ENCODE measurements around the gene DAB1.

DAB1 gene

DNA sequence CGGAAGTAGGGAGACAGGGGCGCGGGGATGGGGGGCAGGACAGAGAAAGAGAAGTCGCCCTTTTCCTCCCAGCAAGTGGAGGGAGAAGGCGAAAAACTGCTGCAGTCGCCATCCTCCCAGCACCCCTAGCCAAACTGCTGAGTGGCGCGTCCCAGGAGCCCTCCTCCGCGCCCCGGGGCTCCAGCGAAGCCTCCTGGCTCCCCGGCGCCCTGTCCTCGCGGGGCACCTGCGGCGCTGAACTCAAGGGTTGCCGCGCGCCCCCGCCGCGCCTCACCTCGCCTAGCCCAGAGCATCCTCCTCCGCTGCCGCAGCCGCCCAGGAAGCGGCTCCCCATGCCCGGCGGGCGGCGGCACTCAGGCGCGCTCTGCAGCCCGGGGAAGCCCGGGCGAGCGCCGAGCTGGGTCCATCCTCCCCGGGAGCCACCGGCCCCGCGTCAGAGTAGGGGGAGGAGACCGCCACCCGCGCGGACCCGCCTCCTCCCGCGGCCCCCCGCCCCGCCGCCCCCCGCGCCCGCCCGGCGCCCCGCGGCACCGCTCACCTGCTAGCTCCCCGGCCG, at the start of gene DAB1:
DAB1 (minus strand) TSS at position 405 of the 556 bp plus-strand sequence. CDS start 133,030 bp downstream, outside the sequence.
- no peak for DNase-seq (ENCODE audit: low spot score)

DNA sequence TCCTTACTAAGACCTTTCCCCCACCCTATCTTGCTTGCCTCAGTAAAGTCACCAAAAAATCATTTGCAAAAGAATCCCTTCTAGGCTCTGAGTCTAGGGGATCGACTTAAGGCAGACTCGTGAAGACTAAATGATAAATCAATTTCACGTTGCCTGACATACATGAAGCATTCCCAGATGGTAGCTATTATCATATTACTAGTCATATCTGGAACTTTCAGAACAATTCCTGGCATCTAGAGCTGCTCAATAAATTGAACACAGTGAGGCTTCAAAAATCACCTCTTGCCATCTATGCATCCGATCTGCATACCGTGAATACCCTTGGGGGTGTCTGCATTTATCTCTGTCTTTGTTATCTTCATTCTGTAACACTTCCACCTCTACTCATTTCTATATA, 49.6 kb upstream of the DAB1 start:
- no peak for DNase-seq (ENCODE audit: low spot score)

DNA sequence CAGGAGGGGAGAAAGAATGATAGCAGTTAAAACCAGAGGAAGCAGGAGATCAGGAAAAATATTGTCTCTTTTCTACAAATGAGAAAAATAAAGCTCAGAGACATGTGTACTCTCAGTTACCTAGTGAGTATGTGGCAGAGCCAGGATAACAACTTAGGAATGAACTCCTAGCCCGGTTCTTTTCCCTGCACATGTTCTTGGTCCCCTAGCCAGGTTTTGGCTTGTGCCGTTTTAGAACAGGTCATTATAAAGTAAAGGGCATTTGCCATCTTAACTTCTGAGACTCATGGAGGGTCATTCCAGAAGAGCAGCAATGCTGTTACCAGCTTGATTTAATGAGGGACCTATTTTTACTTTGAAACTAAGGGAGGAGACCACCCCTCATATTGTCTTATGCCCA, 48.1 kb upstream of the DAB1 start:
- DNase-seq (ENCODE audit: low spot score) = no peak

DNA sequence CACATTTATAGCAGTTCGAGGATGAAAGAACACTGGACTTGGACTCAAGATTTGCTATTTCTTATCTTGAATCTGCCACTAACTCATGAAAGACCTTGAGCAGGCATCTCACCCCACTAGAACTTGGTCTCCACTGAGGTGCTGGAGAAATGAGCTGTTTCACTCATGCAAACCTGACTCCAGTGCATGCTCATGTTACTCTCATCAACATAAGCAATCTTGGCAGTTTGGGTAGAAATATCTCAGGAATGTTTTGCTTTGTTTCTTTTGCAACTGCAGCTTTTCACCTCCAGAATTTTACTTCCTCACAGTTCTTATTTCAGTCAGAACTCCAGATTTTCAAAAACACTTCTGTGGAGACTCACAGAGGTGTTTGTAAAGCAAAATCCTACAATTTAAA, 46.2 kb upstream of the DAB1 start:
- DNase-seq (ENCODE audit: low spot score) = no peak

DNA sequence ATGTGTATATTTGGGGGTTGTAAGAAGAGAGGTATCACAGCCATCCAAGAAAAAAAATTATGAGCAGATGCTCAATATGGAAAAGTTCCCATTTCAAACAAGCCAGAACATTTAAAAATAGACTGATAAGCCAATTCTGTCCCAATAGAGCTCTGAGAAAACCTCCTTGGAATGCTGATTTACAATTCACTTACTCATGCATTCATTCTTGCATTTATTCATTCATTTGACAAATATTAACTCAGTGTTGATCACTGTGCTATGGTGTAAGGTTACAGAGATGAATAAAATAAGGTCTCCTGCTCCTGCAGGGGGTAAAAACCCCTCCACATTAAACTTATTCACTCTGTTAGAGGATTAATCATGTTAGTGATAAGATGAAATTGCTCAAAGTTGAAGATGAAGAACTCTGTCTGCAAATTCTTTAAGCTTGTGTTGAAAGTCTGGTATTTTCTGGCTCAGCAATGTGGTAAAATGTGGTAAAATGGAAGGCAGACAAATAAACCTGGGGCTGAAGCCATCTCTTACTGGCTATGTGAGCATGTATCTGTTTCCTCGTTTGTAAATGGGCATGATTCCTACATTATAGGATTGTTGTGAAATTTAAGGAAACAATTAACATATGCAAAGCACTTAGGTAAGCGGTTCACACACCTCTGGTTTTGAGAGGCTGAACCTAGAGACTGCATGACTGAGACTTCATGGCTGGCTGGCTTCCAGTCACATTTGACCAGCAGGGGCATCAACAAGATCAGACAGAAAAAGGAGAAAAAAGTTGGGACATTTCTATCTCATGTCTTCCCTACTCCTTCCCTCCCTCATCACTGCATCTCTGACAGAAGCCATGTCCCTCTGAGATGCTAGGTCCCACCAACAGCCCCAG, 45.0 kb upstream of the DAB1 start:
- DNase-seq (ENCODE audit: low spot score) = no peak

DNA sequence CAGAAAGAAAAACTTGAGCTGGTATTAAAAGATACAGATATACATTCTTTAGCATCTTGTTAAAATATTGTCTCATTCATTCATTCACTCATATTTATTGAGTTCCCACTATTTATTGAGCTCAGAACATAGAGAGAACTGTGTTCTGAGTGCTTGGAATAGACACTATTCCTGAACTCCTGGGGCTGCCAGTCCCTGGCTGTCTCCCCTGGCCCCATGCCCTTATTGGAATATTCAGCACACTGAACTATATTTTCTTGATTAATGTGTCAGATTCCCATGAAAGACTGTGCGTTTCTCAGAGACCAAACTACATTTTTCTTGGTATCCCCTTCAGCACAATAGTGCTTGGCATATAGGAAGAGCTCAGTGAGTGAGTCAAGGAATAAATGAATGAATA, 44.0 kb upstream of the DAB1 start:
- DNase-seq (ENCODE audit: low spot score) = no peak

DNA sequence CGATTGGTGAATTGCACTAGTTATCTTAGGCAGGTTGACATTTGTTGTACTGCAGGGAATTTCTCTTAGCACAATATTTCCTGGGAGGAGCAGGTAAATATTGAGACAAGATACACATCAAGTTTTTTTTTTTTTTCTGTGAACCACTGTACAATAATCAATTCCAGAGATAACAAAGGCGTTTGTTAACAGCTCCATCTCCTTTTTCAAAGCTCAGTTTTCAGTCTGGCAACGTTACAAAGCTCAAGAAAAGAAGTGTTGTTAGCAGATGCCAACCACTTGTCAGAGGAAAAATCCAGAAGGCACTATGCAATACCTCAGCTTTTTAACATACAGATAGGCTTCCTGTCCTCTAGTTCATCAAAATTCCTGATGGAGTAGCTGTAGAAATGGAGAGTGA, 40.9 kb upstream of the DAB1 start:
- no peak for DNase-seq (ENCODE audit: low spot score)

DNA sequence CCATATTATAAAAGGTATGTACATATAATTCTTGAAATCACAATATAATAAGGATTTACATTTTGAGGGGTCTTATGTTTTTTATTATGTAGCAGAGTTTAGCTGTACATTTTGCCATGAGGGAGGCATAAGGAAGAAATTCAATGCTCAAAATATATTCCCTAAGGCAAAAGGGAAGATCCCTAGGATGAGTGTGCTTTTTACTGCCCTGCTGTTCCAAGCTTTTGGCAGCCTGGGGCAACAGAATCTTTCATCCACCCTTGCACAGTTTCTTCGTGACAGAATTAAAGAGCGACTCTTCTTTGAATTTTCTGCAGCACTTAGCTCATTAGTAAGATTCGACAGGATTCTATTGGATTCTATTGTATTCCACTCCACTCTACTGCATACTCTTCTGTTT, 39.5 kb upstream of the DAB1 start:
- no peak for DNase-seq (ENCODE audit: low spot score)

DNA sequence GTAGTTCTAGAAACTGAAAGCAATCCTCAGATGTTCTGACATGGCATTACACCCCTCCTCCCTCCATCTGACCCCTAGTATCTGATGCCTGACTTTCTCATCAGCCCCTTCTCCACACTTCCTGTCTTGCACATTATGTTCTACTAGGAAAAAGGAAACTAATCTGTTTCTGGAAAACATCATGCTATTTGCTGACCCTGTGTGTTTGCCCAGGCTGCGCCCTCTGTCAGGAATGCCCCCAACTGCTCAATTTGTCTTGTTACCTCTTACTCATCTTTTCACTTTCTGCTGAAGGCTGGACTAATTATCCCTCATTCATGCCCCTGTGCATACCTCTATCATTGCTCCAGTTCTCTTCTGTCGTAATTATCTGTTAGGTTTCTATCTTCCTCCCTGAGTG, 37.5 kb upstream of the DAB1 start:
- no peak for DNase-seq (ENCODE audit: low spot score)

DNA sequence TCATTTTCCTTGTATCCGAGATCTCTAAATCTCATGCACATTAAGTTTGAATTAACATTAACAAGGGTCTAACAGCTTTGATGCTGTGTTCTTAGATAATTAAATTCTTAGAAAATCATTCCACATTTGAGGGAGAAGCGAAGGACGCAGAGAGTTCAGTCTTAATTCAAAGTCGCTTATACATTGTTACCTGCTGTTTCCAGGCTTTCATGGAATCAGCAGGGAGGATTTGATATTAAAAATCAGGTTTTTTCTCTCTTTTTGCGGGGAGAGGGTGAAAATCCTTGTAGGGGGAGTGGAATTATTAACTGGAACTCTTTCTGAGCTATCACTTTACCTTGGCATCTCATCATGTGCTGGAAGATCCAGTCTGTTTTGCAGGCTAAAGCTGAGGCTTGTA, 27.7 kb upstream of the DAB1 start:
- DNase-seq (ENCODE audit: low spot score) = no peak

DNA sequence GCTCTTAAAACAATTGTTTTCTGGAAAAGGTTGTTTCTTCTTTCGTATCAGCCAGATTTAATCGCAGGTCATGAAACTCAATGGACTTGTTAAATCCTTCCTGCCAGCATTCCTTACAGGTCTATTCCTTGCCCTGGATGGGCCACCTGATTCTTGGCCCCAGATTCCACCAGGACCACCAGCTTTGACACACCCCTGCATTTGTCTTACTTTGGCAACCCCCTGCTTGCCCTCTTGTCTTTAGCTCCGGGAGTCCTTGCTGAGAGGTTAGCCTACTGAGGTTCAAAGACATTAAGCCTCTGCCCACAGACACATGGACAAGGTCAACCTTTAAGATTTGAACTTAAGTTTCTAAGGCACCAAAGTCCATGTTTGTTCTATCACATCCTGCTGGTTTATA, 27.1 kb upstream of the DAB1 start:
- no peak for DNase-seq (ENCODE audit: low spot score)

DNA sequence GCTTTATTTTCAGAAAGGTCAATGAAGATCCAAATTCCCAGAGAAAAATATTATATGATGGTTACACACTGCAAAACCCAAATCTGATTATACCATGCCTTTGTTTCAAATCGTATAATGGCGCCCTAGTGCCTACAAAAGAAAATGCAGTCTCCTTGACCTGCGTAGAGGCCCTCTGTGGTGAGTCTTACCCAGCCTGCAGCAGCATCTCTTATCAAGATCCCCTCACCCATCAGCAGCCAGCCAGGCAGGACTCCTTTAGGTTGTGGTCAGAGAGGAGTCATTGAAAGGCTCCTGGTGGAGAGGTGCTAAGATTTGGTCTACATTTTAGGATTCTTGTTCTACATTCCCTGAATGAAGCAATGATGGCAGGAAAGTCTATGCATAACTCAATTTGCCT, 23.7 kb upstream of the DAB1 start:
- DNase-seq (ENCODE audit: low spot score) = no peak

DNA sequence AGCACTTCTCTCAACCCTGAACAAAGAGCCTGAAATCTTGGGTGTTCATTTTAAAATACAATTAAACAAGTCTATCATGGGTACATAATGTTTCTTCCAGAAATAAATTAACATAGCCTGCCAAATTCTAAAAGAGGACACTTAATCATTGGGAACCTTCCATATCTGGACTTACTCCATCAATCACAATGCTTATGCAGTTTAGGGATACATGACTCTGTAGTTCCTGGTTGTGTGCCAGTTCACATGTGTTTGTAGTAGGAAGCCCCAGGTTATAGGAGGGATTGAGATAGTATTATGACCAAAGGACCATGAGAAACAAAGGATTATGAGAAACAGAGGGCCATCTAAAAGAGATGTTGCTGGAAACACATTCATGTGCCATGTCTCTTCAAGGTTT, 19.1 kb upstream of the DAB1 start:
- DNase-seq (ENCODE audit: low spot score) = no peak

DNA sequence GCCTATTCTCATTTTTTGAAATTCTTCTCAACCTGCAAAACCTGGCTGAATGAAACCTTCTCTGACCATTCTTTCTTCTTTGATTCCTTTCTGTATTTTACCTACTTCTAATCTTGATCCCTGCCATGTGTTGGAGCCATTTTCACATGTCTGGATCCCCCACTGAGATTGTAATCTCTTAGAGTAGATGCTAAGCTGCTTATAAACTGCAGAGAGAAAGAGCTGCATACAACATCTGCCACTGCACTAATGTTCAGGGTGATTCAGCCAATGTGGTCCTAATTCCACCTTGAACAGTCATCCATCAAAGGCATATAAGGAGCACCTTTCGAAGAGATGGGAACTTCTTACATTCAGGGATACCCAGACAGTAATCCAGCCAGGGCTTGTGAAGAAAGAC, 16.2 kb upstream of the DAB1 start:
- no peak for DNase-seq (ENCODE audit: low spot score)

DNA sequence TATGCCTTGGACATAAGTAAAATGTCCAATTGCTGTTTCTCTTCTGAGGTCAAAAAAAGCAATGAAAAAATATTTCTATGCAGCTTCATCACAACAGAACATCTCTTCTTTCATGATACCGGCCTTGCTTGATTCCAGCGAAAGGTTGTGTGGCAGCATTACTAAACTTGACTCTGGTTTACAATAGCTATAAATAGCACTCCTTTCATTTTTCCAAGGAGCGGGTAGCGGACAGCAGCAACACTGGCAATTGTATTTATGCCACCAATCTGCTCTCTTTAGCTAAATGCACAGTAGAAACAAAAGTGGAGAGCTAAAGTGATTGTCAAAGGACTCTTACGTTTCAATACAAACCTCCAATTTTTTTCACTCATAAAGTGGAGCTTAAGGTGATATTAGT, 7.5 kb upstream of the DAB1 start:
- no peak for DNase-seq (ENCODE audit: low spot score)

DNA sequence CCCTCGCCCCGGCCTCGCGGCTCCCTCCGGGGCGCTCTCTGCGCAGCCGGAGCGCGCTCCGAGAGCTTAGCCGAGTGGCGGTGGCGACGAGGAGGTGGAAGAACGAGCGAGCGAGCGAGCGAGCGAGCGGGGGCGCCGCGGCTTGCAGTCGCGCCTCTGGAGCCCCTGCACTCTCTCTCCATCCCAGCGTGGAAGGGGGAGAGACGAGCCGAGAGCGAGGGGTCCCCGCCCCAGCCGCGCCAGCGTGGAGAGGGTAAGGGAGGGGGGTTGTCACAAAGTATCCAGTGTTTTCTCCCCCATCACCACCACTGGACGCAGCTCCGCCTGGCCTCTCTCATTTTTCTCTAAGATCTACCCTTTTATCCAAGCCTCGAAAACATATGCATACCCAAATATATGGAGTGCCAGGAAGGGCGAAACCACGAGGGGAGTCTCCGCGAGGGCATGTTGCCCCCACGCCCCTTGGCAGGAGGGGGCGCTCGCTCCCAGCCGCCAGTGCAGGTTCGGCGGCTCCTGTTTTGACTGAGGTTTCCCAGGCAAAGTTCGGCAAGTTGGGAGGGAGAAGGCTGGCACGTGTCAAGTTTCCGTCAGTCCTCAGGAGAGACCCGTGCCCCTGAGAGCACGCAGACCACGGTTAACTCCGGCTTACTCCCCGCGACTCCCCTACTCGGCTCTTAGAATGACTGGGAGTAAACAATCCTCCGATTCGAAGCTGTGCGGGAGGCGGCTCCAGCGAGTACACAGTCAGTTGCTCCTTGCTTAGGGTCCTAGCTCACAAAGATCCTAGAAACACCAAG, 569 bp upstream of the DAB1 start:
- peak; percentile 18 for DNase-seq (ENCODE audit: low spot score)

DNA sequence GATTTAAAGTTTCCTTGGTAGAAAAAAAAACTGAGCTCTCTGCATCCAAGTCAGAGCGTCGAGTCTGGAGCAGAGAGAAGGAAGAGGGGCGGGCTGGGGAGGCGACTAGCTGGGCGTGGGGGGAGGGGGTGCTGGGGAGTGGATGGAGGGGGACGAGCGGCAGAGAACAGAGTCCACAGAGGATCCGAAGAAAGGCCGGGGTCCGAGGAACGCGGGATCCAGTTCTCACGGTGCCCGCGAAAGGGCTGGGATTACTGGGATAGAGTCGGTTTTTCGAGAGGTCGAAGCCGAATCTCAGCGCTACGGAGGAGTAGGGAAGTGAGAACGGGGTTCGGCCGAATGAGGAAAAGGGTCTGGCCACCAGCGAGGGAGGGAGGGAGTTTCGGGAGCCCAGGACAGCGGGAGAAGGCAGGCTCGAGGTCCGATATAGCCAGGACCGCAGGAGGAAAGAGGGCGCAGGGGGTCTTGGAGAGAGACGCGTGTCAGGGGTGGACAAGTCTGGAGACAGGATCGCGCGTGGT, 665 bp downstream of the DAB1 start:
- DNase-seq (ENCODE audit: low spot score) = peak; percentile 3

DNA sequence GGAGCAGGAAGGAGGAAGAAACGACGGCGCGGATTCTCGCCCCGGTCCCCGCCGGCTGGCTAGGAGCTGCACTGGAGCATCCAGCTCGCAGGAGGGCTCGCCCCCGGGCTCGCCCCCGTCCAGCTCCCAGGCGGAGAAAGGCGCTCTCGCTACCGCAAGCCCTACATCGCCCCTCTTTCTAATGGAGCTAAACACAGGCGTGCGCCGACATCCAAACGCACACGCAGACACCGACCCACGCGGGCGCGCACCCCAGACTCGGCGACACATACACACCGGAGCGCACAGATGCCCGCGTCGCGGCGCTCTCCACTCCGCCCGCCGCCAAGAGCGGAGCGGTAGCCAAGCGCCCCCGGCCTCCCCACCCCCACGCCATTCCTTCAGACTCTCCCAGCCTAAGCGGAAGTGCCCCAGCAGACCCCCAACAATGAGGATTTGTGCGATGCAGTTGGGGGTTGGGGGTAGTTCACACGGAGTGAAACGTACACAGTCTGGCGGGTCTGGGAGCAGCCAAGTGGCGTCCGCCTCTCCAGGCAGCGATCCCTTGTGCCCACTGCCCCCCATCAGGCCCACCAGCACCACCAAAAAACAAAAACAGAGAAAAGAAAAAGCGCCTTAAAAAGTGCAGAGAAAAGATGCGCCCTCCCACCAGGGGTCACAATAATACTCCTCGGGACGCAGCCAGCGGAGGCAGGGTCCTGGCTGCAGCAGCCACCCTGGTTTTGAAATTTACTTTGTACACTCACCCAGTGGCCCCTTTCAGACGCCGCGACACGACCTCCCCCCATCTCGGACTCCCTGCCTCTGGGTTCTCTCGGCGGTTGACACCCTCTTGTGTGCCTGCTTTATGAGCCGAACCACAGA, 1.4 kb downstream of the DAB1 start:
- no peak for DNase-seq (ENCODE audit: low spot score)

DNA sequence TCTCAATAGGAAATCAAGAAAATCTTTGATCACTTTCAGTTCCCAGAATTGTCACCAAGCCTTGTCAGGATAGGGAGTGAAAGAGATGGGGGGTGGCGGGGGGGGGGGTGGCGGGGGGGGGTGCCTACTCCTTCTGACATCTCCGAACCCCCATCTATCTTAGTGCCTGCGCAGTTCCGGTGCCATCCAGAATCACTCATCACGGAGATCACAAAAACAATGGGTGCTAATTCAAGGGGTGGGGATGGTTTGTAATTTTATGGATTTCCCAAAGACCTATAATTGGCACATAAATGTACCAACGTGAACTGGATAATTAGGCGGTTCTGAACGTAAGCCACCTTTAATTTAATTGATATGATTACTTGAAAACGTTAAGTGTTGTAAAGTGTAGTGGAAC, 2.1 kb downstream of the DAB1 start:
- DNase-seq (ENCODE audit: low spot score) = no peak

DNA sequence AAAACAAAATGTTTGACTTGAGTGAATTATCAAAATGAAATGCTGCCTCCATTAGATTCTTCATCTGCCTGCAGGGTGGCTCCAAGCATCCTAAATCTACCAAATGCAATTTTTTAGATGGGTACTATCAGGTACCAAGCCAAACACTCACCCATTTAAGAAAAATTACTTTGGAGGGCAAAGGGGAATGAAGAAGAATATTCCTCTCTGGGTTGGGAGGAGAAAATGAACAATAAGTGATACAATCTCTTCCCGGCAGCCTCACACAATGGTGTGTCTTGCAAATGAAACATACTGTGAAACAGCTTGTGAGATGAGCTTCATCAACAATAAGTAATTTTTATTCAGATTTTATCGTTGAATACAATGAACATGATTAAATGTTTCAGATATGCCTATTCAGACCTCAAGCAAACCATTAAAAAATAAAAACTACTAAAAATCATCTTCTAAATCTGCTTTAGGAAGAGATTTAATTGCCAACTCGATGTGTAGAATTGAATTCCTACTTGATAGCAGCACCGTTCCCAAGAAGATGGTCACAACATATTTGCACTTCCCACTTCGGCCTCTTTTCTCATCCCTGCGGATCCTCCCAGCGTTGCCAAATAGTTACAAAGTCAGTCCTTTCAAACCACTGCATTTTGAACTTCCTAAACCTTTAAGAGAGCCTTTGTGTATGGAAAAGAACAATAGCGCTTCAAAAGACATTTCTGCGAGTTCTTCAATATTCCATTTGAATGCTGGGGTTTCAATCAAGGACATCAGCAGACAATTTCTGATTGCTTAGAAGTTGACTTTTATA, 2.7 kb downstream of the DAB1 start:
- DNase-seq (ENCODE audit: low spot score) = no peak

DNA sequence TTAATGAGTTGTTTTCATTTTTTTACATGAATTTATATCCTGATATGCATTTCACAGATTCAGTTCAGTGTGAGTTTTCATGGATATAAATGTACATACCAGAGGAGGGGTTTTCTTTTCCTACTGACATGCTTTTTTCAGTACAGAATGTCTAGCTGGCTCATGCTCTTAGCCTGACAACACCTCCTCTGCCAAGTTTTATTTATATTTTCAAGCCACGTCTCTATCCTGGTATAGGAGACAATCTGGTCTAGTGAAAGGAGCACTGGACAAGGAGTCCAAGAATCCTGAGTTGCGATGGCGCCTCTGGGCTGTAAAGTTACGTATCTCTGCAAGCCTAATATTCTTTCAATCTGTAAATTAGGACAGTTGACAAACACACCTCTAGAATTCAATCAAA, 4.9 kb downstream of the DAB1 start:
- no peak for DNase-seq (ENCODE audit: low spot score)
